Stimulated activated CD4-positive, alpha-beta T cell treated with anti-CD3 and anti-CD28 coated beads, TNF-alpha, amount 100 ng/mL, for 48 hours (primary cell): Measurements from ENCODE around the gene USH2A.
A peak's percentile ranks its signal among the peaks of the same experiment; 100 is the strongest.

Source experiments
- DNase-seq, 3 donors: peaks; one replicate each; pipeline ENCODE4 v3.0.0-alpha.2; 2020; ENCODE audit warnings: low read depth in 3 of 3

USH2A gene

GRCh38 chr1:215718575-215719287 is 704.5 kb downstream of the USH2A start:
- no peak for DNase-seq

- no peak for DNase-seq
Measured at GRCh38 chr1:215717677-215718426, 705.4 kb downstream of the USH2A start.

GRCh38 chr1:215710899-215711225 is 712.4 kb downstream of the USH2A start:
- DNase-seq = no peak

GRCh38 chr1:215710036-215710898 is 713.0 kb downstream of the USH2A start:
- peak in 1 of 3 donors; percentile 7 for DNase-seq

GRCh38 chr1:215704089-215704860 is 719.0 kb downstream of the USH2A start:
- no peak for DNase-seq

- no peak for DNase-seq
Measured at GRCh38 chr1:215682232-215682631, 741.0 kb downstream of the USH2A start.

- no peak for DNase-seq
Measured at GRCh38 chr1:215681041-215681440, 742.2 kb downstream of the USH2A start.

GRCh38 chr1:215679231-215679630 is 744.0 kb downstream of the USH2A start:
- DNase-seq = no peak

- no peak for DNase-seq
Measured at GRCh38 chr1:215677112-215677511, 746.1 kb downstream of the USH2A start.

GRCh38 chr1:215673943-215674342 is 749.3 kb downstream of the USH2A start:
- no peak for DNase-seq

- DNase-seq = no peak
Measured at GRCh38 chr1:215672482-215672881, 750.8 kb downstream of the USH2A start.

- no peak for DNase-seq
Measured at GRCh38 chr1:215669806-215670491, 753.3 kb downstream of the USH2A start.

GRCh38 chr1:215667761-215668160 is 755.5 kb downstream of the USH2A start:
- no peak for DNase-seq

- DNase-seq = peak in 2 of 3 donors; percentile 0 to 1
Measured at GRCh38 chr1:215665215-215665614, 758.0 kb downstream of the USH2A start.

- DNase-seq = no peak
Measured at GRCh38 chr1:215661033-215661432, 762.2 kb downstream of the USH2A start.

- DNase-seq = no peak
Measured at GRCh38 chr1:215660259-215660658, 763.0 kb downstream of the USH2A start.

GRCh38 chr1:215657047-215657446 is 766.2 kb downstream of the USH2A start:
- DNase-seq = no peak

- no peak for DNase-seq
Measured at GRCh38 chr1:215652371-215652770, 770.9 kb downstream of the USH2A start.

- DNase-seq = no peak
Measured at GRCh38 chr1:215651867-215652266, 771.4 kb downstream of the USH2A start.

- no peak for DNase-seq
Measured at GRCh38 chr1:215650446-215651149, 772.6 kb downstream of the USH2A start.
